OCI-LY1 (cell line): ENCODE measurements around the gene TRPC4AP.

Experiments
- H2AFZ ChIP-seq: fragments of 200-600 bp; sonication (generic), shearing (Covaris generic); 2 replicates; pipeline ENCODE4 v1.6.0; 2014; ENCODE audit warnings: antibody characterized with exemption, mild to moderate bottlenecking, low read length
- H3F3A ChIP-seq: fragments of 200-600 bp; sonication (generic), shearing (Covaris generic); 2 replicates; pipeline ENCODE4 v1.6.0; 2014; ENCODE audit warnings: mild to moderate bottlenecking, antibody characterized with exemption, low read length, moderate library complexity; ENCODE audit not compliant: insufficient read depth
- H3K27ac ChIP-seq: fragments of 200-600 bp; sonication (generic); 2 replicates; pipeline ENCODE4 v1.5.1; 2014; ENCODE audit warnings: low read length, mixed run types, mild to moderate bottlenecking, low read depth; ENCODE audit not compliant: poor library complexity, severe bottlenecking
- H3K27me3 ChIP-seq: fragments of 200-600 bp; sonication (generic); 2 replicates; pipeline ENCODE4 v1.6.0; 2014; ENCODE audit warnings: antibody characterized with exemption, mild to moderate bottlenecking, low read length, moderate library complexity; ENCODE audit not compliant: insufficient read depth
- H3K36me3 ChIP-seq: fragments of 200-600 bp; sonication (generic); 2 replicates; pipeline ENCODE4 v1.6.1; 2014; ENCODE audit warnings: mild to moderate bottlenecking, antibody characterized with exemption, low read length, moderate library complexity, mixed read lengths; ENCODE audit not compliant: insufficient read depth
- H3K4me1 ChIP-seq: fragments of 200-600 bp; sonication (generic); 2 replicates; pipeline ENCODE4 v1.5.1; 2014; ENCODE audit warnings: mild to moderate bottlenecking, low read length, moderate library complexity; ENCODE audit not compliant: insufficient read depth, severe bottlenecking
- H3K4me2 ChIP-seq: fragments of 200-600 bp; sonication (generic), shearing (Covaris generic); 2 replicates; pipeline ENCODE4 v1.6.1; 2014; ENCODE audit warnings: low read length
- H3K4me3 ChIP-seq: fragments of 200-600 bp; sonication (generic); 2 replicates; pipeline ENCODE4 v1.5.1; 2014; ENCODE audit warnings: low read length, low read depth, mild to moderate bottlenecking, mixed read lengths; ENCODE audit not compliant: poor library complexity, severe bottlenecking
- H3K79me2 ChIP-seq: fragments of 200-600 bp; shearing (Covaris generic); 2 replicates; pipeline ENCODE4 v1.6.1; 2016; ENCODE audit warnings: mixed run types, low read length, mixed read lengths; ENCODE audit not compliant: insufficient read depth
- H3K9ac ChIP-seq: fragments of 200-600 bp; sonication (generic), shearing (Covaris generic); 2 replicates; pipeline ENCODE4 v1.6.1; 2014; ENCODE audit warnings: mild to moderate bottlenecking, low read length, mixed read lengths
- H3K9me2 ChIP-seq: fragments of 200-600 bp; sonication (generic), shearing (Covaris generic); 2 replicates; pipeline ENCODE4 v1.6.1; 2014; ENCODE audit warnings: low read depth, mild to moderate bottlenecking, low read length, mixed read lengths
- H3K9me3 ChIP-seq: fragments of 200-600 bp; shearing (Covaris generic); 2 replicates; pipeline ENCODE4 v1.6.1; 2014; ENCODE audit warnings: low read length, mixed read lengths
- H4K20me1 ChIP-seq: fragments of 200-600 bp; sonication (generic), shearing (Covaris generic); 2 replicates; pipeline ENCODE4 v1.6.0; 2016; ENCODE audit warnings: mild to moderate bottlenecking, low read length; ENCODE audit not compliant: insufficient read depth
- CTCF ChIP-seq: fragments of 200-600 bp; sonication (generic), shearing (Covaris generic); IDR thresholded peaks from 2 replicates; pipeline ENCODE4 v1.5.1; 2017; ENCODE audit warnings: mild to moderate bottlenecking, antibody characterized with exemption, low read length, moderate library complexity, mixed read lengths
- EZH2 ChIP-seq: fragments of 200-600 bp; sonication (generic), shearing (Covaris generic); IDR thresholded peaks from 2 replicates; pipeline ENCODE4 v1.8.0; 2017; ENCODE audit warnings: borderline replicate concordance, mixed run types, mild to moderate bottlenecking, antibody characterized with exemption, low read length, moderate library complexity, mixed read lengths

The TRPC4AP gene

GRCh38 chr20:35034145-35034544, 58.5 kb downstream of the TRPC4AP start:
- Histone ChIP-seq H3K36me3 (peaks cover 56% of the 10 kb centered on the region), H3F3A (no peaks in the 10 kb centered on the region), H2AFZ (no peak overlapping the region), H3K9me2 (no peaks in the 10 kb centered on the region), H3K79me2 (no peaks in the 10 kb centered on the region), H3K27ac (no peak overlapping the region), H3K9me3 (no peaks in the 10 kb centered on the region), H3K27me3 (no peaks in the 10 kb centered on the region), H3K9ac (no peak overlapping the region), H4K20me1 (no peaks in the 10 kb centered on the region), H3K4me1 (no peaks in the 10 kb centered on the region), H3K4me2 (no peak overlapping the region), H3K4me3 (no peak overlapping the region)
- TF ChIP-seq CTCF (no peak), EZH2 (no peak)

DNA sequence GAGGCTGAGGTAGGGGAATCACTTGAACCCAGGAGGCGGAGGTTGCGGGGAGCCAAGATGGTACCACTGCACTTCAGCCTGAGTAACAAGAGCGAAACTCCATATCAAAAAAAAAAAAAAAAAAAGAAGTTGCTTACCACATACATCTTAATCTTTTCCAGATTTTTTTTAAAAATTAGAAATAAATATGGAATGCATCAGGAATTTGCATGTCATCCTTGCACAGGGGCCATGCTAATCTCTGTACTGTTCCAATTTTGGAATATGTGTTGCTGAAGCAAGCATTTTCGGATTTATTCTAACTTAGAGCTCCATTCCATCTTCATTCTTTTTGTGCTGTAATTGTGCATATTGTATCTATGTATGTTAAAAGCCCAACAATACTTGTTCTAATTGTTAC, 62.5 kb downstream of the TRPC4AP start:
- no peaks in the 10 kb centered on the region for H3K27me3 ChIP-seq
- H3K4me3 ChIP-seq, result no peak overlapping the region
- H2AFZ ChIP-seq, result no peak overlapping the region
- peaks cover 47% of the 10 kb centered on the region for H3K36me3 ChIP-seq
- H3K9ac ChIP-seq, result no peak overlapping the region
- no peaks in the 10 kb centered on the region for H4K20me1 ChIP-seq
- no peak overlapping the region for H3K27ac ChIP-seq
- no peak for TF ChIP-seq CTCF
- no peak for TF ChIP-seq EZH2
- H3K9me2 ChIP-seq, result no peaks in the 10 kb centered on the region
- no peaks in the 10 kb centered on the region for H3K4me1 ChIP-seq
- no peak overlapping the region for H3K4me2 ChIP-seq
- H3F3A ChIP-seq, result no peaks in the 10 kb centered on the region
- H3K9me3 ChIP-seq, result no peaks in the 10 kb centered on the region
- no peaks in the 10 kb centered on the region for H3K79me2 ChIP-seq

DNA sequence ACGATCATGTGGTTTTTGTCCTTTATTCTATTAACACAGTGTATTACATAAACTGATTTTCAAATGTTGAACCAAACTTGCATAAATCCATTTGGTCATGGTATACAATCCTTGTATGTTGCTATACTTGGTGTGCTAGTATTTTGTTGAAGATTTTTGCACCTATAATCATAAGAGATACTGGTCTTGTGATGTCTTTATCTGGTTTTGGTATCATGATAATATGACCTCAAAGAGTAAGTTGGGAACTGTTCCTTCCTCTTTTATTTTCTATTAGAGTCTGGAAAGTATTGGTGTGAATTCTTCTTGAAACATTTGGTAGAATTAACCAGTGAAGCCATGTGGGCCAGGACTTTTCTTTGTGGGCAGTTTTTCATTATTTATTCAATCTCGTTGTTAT, 65.3 kb downstream of the TRPC4AP start:
- Histone ChIP-seq H2AFZ (no peak overlapping the region), H4K20me1 (no peaks in the 10 kb centered on the region), H3K4me2 (no peak overlapping the region), H3K9me2 (no peaks in the 10 kb centered on the region), H3K4me1 (no peaks in the 10 kb centered on the region), H3K36me3 (peaks cover 30% of the 10 kb centered on the region), H3K27ac (no peak overlapping the region), H3K9ac (no peak overlapping the region), H3K27me3 (no peaks in the 10 kb centered on the region), H3F3A (no peaks in the 10 kb centered on the region), H3K9me3 (no peaks in the 10 kb centered on the region), H3K4me3 (no peak overlapping the region), H3K79me2 (no peaks in the 10 kb centered on the region)
- no peak for TF ChIP-seq CTCF
- TF ChIP-seq EZH2, result no peak
